D721Med (cell line): ENCODE measurements around the gene USP2.

Experiments
- DNase-seq: peaks from one replicate; pipeline ENCODE4 v3.0.0; 2011; ENCODE audit warnings: low spot score; ENCODE audit not compliant: insufficient read length
- FAIRE-seq: peaks from 2 replicates; lab custom pipeline; 2011; peaks lifted over from hg19 to GRCh38; lab: Jason Lieb, UNC
- TF ChIP-seq, protein P1 (sequence below): IDR thresholded peaks from 2 replicates; pipeline ENCODE4 v1.5.1; 2012; ENCODE audit warnings: mild to moderate bottlenecking, control low read depth; ENCODE audit not compliant: insufficient read depth; ENCODE audit errors: missing control alignments

Gene USP2

DNA sequence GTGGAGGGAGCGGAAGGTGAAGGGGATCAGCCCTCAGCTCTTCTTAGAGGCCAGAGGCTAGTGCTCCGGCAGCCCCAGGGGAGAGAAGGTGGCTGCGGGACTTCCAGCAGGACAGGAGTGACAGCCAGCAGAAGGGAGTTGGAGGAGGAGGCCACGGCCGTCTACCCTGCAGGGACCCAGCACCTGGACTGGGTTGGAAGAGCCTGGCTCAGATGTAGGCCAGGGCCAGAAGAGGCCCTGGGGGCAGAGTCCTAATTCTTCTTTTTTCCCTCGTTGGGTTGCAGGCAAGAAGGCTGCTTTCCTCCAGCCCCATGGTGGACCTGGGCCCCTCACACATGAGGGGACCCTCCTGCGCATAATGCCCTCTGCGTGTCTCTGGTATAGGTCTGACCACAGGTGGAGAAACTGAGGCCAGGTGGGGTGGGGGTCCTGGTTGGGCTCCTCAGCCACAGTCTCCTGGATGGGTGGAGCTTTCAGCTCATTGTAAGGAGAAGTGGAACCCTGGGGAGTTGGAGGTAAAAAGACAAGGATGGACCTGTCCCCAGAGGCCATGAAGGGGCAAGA is 62.3 kb downstream of the USP2 start:
- TF ChIP-seq, protein P1, sequence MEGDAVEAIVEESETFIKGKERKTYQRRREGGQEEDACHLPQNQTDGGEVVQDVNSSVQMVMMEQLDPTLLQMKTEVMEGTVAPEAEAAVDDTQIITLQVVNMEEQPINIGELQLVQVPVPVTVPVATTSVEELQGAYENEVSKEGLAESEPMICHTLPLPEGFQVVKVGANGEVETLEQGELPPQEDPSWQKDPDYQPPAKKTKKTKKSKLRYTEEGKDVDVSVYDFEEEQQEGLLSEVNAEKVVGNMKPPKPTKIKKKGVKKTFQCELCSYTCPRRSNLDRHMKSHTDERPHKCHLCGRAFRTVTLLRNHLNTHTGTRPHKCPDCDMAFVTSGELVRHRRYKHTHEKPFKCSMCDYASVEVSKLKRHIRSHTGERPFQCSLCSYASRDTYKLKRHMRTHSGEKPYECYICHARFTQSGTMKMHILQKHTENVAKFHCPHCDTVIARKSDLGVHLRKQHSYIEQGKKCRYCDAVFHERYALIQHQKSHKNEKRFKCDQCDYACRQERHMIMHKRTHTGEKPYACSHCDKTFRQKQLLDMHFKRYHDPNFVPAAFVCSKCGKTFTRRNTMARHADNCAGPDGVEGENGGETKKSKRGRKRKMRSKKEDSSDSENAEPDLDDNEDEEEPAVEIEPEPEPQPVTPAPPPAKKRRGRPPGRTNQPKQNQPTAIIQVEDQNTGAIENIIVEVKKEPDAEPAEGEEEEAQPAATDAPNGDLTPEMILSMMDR = no peak
- DNase-seq (no peak), FAIRE-seq (no peak)

GRCh38 chr11:119318240-119319135 is 63.0 kb downstream of the USP2 start:
- FAIRE-seq (no peak), DNase-seq (no peak)
- TF ChIP-seq, protein P1 = no peak

- DNase-seq (no peak), FAIRE-seq (no peak)
- TF ChIP-seq, protein P1 = no peak
Observed at GRCh38 chr11:119317592-119318239, 63.8 kb downstream of the USP2 start.

DNA sequence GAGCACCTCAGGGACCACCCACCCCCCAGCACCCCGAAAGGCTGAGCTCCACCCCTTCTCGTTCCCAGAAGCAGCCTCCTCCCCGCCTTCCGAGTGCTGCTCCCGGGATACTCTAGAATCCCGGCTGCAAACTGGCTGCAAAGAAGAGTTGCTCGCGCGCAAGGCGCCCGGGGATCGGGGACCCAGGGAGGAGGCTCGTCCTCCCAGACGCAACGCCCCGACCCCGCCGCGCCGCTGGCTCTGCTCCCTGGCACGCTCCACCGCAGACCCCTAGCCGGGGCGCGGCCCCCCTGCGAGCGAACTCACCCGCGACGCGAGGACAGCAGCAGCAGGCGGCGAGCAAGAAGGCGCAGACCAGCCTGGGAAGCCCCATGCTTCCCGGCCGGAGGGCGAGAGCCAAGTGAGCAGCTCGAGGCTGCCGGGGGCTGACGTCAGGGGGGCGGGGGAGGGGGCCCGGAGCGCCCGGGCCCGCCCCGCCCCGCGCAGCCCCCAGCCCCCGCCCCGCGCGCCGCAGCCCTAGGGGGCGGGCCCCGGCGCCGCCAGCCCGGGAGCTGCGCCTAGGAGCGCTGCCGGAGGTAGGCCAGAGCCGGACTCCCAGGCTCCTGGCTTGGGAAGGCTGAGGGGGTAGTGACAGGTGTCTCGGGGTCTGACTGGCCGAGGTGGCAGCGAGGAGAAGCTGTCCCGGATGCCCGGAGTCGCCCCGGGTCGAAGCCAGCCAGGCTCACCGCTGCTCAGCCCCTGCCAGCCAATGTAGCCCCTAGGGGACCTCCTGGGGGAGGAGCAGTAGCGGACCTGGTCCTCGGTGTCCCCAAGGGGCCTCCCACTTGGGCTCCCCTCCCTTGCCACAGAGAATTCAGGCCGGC is 64.5 kb downstream of the USP2 start, which contains the start of gene MCAM:
Gene MCAM, minus strand, starts transcription at position 402 of the 863 bp plus-strand sequence. Its CDS starts 29 bp downstream, at position 373.
- DNase-seq = peak; percentile 80
- FAIRE-seq = no peak
- TF ChIP-seq, protein P1 = no peak

GRCh38 chr11:119316016-119316728 is 65.3 kb downstream of the USP2 start:
- FAIRE-seq (no peak), DNase-seq (no peak)
- TF ChIP-seq, protein P1 = no peak
